Stimulated activated CD4-positive, alpha-beta T cell treated with anti-CD3 and anti-CD28 coated beads, Interleukin-2, amount 100 ng/mL, for 24 hours (primary cell): ENCODE measurements around the gene ACTL6B.
"Not testable (repeated sequence)": the region's sequence is repeated elsewhere in the genome, so short reads cannot be mapped to it uniquely, and the experiment has no call there.

Experiments
- DNase-seq, 2 donors: peaks; one replicate each; pipeline ENCODE4 v3.0.0-alpha.2; 2020

Gene ACTL6B

GRCh38 chr7:100671353-100672327 is 15.4 kb upstream of the ACTL6B start:
- no peak for DNase-seq

GRCh38 chr7:100670074-100670473 is 13.8 kb upstream of the ACTL6B start:
- no peak for DNase-seq

- not testable (repeated sequence) for DNase-seq
Observed at GRCh38 chr7:100669106-100669505, 12.9 kb upstream of the ACTL6B start.

GRCh38 chr7:100668069-100668449 is 11.8 kb upstream of the ACTL6B start:
- no peak for DNase-seq

- DNase-seq, result no peak
Observed at GRCh38 chr7:100667331-100668068, 11.3 kb upstream of the ACTL6B start.

- DNase-seq, result no peak
Observed at GRCh38 chr7:100665168-100665726, 9.0 kb upstream of the ACTL6B start.

GRCh38 chr7:100662194-100662776 is 6.0 kb upstream of the ACTL6B start:
- not testable (repeated sequence) for DNase-seq

GRCh38 chr7:100654908-100655831 is 1.1 kb downstream of the ACTL6B start:
- DNase-seq, result no peak

GRCh38 chr7:100649826-100650565 is 6.3 kb downstream of the ACTL6B start:
- DNase-seq, result no peak

GRCh38 chr7:100642534-100642907 is 13.7 kb downstream of the ACTL6B start:
- DNase-seq, result peak in 1 of 2 donors; percentile 55

- DNase-seq, result no peak
Observed at GRCh38 chr7:100641860-100642533, 14.3 kb downstream of the ACTL6B start.

GRCh38 chr7:100641463-100641859 is 14.8 kb downstream of the ACTL6B start, which contains the start of gene TFR2:
TFR2 (minus strand) TSS chr7:100641552; CDS start chr7:100641509, 43 bp downstream.
- DNase-seq, result no peak

- DNase-seq, result no peak
Observed at GRCh38 chr7:100640517-100641440, 15.5 kb downstream of the ACTL6B start.

- no peak for DNase-seq
Observed at GRCh38 chr7:100639995-100640516, 16.2 kb downstream of the ACTL6B start.

- peak; percentile 66 to 76 for DNase-seq
Observed at GRCh38 chr7:100632951-100633717, 23.1 kb downstream of the ACTL6B start.

GRCh38 chr7:100630066-100630465 is 26.2 kb downstream of the ACTL6B start:
- DNase-seq, result no peak

GRCh38 chr7:100629117-100629716 is 27.0 kb downstream of the ACTL6B start:
- peak in 1 of 2 donors; percentile 50 for DNase-seq

GRCh38 chr7:100627238-100627549 is 29.1 kb downstream of the ACTL6B start:
- no peak for DNase-seq
